Fibroblast of lung (primary cell): ENCODE results near the gene BCO2.

Source experiments
- CTCF ChIP-seq, 2 donors: IDR thresholded peaks in 1 of 2; conservative IDR thresholded peaks in 1 of 2; 1 replicate in 1 of 2; 2 replicates in 1 of 2; pipeline ENCODE4 v1.5.1; 2011 to 2012; ENCODE audit warnings: low read length in 2 of 2, control low read depth in 1 of 2, inconsistent platforms in 1 of 2, low read depth in 1 of 2, mild to moderate bottlenecking in 1 of 2
- EZH2 ChIP-seq: IDR thresholded peaks from 2 replicates; pipeline ENCODE4 v1.5.1; 2012; ENCODE audit warnings: low read length, control low read depth, mild to moderate bottlenecking; ENCODE audit errors: missing control alignments

GRCh38 chr11:112241486-112241885, 66.2 kb downstream of the BCO2 start:
- TF ChIP-seq CTCF (conservative IDR thresholded peaks at IDR 0.05 in 1 of 2, IDR thresholded peaks at IDR 0.05 in 1 of 2; ENCODE audit: low read depth in 1 of 2, low read length in 2 of 2) = no peak
- TF ChIP-seq EZH2 = no peak
